Umbilical cord (tissue), 2 donors: ENCODE results near the gene TSPAN3. TPM values are rescaled to one million over a fixed set of nuclear protein-coding genes. Genes with fewer than 3 reads are reported as not detected.

Source experiments
- DNase-seq: peaks from one replicate; pipeline ENCODE4 v3.0.0-alpha.2; 2015; ENCODE audit warnings: low spot score
- total RNA-seq: library from RNA; depleted of rRNA; stranded (reverse); fragments of >200 nt; gene quantifications from one replicate; pipeline ENCODE4 v1.2.3, GENCODE V29; 2014; ENCODE audit warnings: low replicate concordance; ENCODE audit not compliant: insufficient read depth

Gene TSPAN3
- total RNA-seq, 1 donor from 2014 or later, result 143 TPM

- no peak for DNase-seq
Observed at GRCh38 chr15:77084436-77084835, 13.5 kb upstream of the TSPAN3 start.

GRCh38 chr15:77083381-77084160 lies 12.7 kb upstream of the TSPAN3 start:
- peak; percentile 95 for DNase-seq

- no peak for DNase-seq
Observed at GRCh38 chr15:77081971-77082370, 11.1 kb upstream of the TSPAN3 start.

GRCh38 chr15:77076323-77076915 lies 5.5 kb upstream of the TSPAN3 start:
- DNase-seq, result no peak

GRCh38 chr15:77075528-77075927 lies 4.6 kb upstream of the TSPAN3 start:
- no peak for DNase-seq

- no peak for DNase-seq
Observed at GRCh38 chr15:77074350-77074749, 3.4 kb upstream of the TSPAN3 start.

- no peak for DNase-seq
Observed at GRCh38 chr15:77071305-77072223, 655 bp upstream of the TSPAN3 start.

- DNase-seq, result no peak
Observed at GRCh38 chr15:77070180-77070494, 772 bp downstream of the TSPAN3 start.

GRCh38 chr15:77069521-77070121 lies 1.3 kb downstream of the TSPAN3 start:
- no peak for DNase-seq

GRCh38 chr15:77068633-77069032 lies 2.3 kb downstream of the TSPAN3 start:
- no peak for DNase-seq

GRCh38 chr15:77067691-77068367 lies 3.1 kb downstream of the TSPAN3 start:
- DNase-seq, result no peak

GRCh38 chr15:77066971-77067690 lies 3.8 kb downstream of the TSPAN3 start:
- DNase-seq, result no peak

GRCh38 chr15:77064539-77065308 lies 6.2 kb downstream of the TSPAN3 start:
- DNase-seq, result no peak

GRCh38 chr15:77064063-77064462 lies 6.8 kb downstream of the TSPAN3 start:
- no peak for DNase-seq

GRCh38 chr15:77063249-77063648 lies 7.7 kb downstream of the TSPAN3 start:
- no peak for DNase-seq

- peak; percentile 86 for DNase-seq
Observed at GRCh38 chr15:77060546-77060945, 10.4 kb downstream of the TSPAN3 start.

GRCh38 chr15:77059786-77060361 lies 11.0 kb downstream of the TSPAN3 start:
- DNase-seq, result peak; percentile 62

GRCh38 chr15:77058468-77058867 lies 12.4 kb downstream of the TSPAN3 start:
- no peak for DNase-seq

- no peak for DNase-seq
Observed at GRCh38 chr15:77057685-77058084, 13.2 kb downstream of the TSPAN3 start.

- no peak for DNase-seq
Observed at GRCh38 chr15:77057072-77057471, 13.8 kb downstream of the TSPAN3 start.
